Non-pigmented ciliary epithelial cell (primary cell): ENCODE data around the gene KIF21B.
"Not testable (repeated sequence)": the region's sequence is repeated elsewhere in the genome, so short reads cannot be mapped to it uniquely, and the experiment has no call there.

Source experiments
- DNase-seq: peaks from one replicate; pipeline ENCODE4 v3.0.0-alpha.2; 2010; ENCODE audit warnings: low read depth

The KIF21B gene

DNA sequence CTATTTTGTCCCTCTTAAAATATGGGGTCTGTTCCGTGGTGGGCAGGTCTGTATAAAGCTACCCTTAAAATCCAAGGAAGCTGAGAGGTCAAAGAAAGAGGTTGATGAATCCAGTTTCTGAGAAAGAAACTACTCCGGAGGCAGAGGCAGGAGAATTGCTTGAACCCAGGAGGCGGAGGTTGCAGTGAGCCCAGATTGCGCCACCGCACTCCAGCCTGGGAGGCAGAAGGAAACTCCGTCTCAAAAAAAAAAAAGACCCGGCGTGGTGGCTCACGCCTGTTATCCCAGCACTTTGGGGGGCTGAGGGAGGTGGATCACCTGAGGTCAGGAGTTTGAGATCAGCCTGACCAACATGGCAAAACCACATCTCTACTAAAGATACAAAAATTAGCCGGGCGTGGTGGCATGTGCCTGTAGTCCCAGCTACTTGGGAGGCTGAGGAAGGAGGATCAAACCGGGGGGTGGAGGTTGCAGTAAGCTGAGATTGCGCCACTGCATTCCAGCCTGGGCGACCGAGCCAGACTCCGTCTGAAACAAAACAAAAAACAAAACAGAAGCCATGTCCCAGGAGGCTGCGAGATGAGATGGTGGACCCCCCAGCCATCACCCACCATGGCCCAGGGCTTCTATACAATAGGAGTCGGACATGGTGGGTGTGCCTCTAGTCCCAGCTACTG is 88.1 kb downstream of the KIF21B start:
- DNase-seq = not testable (repeated sequence)

DNA sequence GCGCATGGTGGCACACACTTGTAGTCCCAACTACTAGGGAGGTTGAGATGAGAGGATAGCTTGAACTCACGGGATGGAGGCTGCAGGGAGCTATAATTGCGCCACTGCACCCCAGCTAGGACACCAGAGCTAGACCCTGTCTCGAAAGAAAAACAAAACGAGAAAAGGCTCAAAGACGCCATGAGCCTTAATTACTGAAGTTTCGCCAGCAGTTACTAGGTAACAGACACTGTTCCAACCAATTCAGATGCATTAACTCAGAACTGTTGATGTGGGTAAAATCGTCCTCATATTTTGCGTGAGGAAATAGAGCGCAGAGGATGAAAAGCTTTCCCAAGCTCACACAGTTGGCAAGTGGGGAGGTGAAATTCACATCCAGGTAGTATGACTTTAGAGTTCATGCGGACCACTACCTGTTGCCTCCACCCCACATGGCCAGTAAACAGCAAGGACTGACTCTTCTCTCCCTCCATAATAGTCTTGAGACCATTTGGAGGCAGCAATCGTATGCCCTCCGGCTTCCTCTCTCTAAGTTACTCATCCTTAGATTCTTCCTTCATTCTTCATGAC is 88.8 kb downstream of the KIF21B start:
- no peak for DNase-seq

DNA sequence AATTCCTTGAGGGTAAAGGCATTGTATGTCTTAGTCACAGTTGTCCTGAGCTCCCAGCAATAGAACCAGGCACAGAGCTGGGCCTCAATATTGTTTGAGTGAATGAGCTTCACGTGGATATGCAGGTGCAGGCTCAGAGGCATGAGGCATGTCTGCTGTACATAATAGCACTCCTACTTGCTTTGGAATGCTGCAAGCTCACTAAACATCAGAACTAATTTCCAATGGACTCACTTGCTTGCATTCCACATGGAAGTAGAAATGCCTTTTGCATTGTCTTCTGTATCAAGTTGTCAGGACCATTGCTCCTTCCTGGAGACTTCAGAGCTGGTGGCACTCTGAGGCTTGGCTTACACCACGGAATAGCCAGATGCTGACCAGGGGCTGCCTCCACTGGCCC is 91.7 kb downstream of the KIF21B start:
- DNase-seq = no peak

DNA sequence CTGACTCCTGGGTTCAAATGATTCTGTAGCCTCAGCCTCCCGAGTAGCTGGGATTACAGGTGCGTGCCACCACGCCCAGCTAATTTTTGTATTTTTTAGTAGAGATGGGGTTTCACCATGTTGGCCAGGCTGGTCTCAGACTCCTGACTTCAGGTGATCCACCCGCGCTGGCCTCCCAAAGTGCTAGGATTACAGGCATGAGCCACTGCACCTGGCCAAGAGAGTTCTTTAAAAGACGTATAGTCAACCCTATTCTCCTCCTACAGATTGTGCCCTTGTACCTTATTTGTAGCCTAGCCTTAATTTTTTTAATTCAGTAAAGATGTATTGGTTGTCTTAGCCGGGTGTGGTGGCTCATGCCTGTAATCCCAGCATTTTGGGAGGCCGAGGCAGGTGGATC is 93.2 kb downstream of the KIF21B start:
- not testable (repeated sequence) for DNase-seq

DNA sequence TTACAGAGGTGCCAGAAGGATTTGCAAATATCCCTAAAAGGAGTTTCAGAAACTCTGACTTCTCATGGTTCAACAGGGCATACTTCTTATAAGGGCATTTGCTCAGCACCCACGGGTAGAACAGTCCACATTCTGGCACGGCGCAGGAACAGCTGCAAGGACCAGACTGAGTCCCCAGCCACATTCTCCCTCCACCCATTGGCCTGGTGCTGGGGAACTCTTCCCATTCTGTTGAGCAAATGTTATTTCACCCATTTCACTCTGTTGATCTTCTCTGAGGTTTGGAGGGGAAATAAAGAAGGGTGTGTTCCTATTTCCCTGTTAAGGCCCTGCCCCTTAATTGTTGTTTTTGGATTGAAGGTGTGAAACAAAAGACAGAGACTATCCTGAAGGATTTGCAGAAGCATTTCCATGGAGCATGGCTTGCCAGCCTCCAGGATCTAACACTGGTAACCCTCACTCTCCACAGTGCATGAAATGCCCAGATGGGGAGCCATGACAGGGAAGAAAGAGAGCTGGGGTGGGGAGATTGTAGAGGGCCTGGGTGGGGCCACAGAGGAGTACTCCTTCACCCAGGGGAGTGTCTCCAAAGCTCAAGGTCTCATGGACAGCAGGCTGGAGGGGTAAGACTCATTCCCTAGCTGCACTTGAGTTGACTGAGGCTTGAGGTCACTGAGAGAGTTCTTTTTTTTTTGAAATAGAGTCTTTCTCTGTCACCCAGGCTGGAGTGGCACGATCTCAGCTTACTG is 93.8 kb downstream of the KIF21B start:
- no peak for DNase-seq

DNA sequence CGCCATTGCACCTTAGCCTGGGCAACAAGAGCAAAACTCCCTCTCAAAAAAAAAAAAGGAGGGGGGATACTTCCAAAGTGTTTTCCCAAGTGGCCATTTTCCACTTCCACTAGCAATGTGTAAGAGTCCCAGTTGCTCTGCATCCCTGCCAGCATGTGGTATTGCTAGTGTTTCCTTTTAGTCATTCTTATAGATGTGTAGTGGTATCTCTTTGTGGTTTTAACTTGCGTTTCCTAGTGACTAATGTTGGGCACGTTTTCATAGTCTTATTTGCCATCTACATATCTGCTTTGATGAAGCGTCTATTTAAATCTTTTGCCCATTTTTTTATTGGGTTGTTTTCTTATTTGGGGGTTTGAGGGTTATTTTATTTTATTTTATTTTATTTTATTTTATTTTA is 97.7 kb downstream of the KIF21B start:
- no peak for DNase-seq

DNA sequence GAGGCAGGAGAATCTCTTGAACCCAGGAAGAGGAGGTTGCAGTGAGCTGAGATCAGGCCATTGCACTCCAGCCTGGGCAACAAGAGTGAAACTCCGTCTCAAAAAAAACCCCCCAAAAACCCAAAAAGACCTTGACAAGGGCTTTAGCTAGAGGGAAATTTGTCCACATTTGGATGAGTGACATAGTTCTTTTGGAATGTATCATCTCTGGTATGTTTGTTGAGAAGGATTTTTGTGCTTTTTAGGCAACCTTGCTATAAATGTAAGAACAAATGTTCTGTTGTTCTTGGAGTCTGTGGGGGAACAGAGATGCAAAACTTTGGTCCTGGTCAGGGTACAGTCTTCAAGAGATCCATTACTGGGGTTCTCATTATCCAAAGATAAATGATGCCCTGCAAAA is 99.9 kb downstream of the KIF21B start:
- DNase-seq = no peak

DNA sequence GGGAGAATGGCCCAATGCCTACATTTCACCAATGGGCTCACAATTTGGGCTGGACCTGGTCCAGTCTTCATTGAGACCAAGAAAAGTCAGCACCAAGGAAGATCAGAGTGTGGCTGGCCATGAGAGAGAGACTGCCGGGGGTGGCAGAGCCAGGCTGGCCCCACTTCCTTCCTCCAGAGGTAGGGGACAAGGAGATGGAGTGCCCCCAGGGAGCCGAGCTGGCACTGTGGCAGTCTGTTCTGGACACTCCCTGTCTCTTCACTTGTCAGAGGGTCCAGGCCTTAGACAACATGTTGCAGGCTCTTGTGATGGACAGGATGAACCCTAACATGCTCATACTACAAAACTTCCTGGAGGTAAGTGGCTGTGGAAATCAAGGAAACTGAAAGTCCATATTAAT is 101.1 kb downstream of the KIF21B start:
- DNase-seq = no peak

DNA sequence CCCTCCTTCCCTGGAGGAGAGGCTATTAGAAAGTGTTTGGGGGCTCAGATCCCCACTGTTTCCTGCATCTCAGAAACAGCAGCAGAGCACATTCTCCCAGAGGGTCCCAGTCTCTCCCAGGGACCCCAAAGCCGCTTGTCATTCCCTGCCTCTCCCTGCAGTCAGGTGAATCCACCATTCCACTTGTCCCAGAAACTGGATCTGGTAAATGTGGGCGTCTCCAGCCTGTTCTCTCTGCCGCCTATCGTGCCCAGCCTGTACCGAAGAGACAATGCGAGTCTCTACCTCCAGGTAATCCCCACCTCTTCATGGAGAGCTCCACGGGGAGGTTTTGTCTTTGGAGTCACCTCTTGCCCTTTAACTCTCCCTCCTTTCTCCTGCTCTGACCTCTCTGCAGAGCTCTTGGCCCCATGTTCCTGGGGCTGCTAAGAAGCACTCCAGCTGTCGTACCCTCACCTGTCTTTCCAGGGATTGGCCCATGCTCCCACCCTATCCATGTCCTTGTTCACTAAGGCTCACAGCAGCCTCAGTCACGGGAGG is 101.9 kb downstream of the KIF21B start:
- no peak for DNase-seq
